Stimulated activated CD8-positive, alpha-beta memory T cell treated with anti-CD3 and anti-CD28 coated beads, Interleukin-4, amount 100 ng/mL, for 24 hours (primary cell): ENCODE measurements around the gene CREB3L1.

Source experiments
- DNase-seq: peaks from one replicate; pipeline ENCODE4 v3.0.0-alpha.2; 2020; ENCODE audit warnings: low read depth

The CREB3L1 gene

DNA sequence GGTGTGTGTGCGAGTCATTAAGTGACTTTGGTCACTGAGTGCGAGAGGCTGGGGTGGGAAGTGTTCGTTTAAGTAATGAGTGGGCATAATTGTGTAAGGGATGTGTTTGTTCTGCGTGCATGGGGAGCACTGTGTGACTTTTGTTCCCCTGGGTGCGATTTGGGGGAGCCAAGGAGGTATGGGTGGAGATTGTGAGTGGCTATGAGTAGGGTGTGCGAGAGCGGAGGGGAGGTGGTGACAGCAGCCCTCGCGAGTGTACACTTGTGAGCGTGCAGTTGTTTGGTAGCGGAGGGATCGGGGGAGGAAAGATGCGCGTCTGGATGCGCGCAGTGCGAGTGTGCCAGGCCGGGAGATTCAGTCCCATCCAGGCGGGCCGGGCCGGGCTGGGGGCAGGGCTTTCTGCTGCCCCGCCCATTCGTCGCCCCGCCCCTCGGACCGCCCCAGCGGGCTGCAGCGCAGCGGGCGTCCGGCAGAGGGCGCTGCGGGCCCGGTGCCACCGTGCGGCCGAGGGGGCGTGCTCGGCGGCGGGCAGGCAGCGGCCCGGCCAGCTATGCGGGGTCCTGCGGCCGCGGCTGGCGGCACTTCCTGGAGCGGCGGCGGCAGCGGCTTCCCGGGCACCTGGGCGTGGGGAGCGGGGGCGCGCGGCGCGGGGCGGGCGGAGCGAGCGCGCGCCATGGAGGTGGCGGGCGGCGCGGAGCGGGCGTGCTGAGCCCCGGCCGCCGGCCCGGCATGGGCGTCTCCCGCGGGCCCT is 69.6 kb downstream of the CREB3L1 start, which contains the start of gene DGKZ:
DGKZ (plus strand) TSS at position 578 of the 751 bp plus-strand sequence. CDS start 197 bp downstream, outside the sequence.
- DNase-seq: peak; percentile 82

DNA sequence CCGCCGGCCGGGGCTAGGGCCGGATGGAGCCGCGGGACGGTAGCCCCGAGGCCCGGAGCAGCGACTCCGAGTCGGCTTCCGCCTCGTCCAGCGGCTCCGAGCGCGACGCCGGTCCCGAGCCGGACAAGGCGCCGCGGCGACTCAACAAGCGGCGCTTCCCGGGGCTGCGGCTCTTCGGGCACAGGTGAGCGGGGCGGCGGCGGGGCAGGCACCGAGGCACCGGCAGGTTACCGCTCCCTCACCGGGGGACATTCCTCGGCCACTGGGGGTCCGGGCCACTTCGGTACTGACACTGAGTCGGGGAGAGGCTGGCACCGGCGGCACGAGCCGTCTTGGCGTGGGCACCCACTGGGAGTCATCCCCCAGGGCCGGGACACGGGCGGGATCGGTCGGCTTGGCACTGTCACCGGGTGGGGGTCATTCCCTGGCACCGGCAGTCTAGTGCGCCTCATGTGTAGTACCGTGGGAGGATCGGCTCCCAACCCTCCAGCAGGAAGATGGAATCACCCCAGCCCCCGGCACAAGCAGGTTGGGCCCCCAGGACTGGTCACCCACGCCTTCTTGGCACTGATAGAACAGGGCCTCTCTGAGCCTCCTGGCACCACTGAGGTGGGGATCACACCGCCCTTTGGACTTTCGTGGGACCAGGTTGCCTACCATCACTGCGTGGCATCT is 70.3 kb downstream of the CREB3L1 start:
- DNase-seq: no peak

DNA sequence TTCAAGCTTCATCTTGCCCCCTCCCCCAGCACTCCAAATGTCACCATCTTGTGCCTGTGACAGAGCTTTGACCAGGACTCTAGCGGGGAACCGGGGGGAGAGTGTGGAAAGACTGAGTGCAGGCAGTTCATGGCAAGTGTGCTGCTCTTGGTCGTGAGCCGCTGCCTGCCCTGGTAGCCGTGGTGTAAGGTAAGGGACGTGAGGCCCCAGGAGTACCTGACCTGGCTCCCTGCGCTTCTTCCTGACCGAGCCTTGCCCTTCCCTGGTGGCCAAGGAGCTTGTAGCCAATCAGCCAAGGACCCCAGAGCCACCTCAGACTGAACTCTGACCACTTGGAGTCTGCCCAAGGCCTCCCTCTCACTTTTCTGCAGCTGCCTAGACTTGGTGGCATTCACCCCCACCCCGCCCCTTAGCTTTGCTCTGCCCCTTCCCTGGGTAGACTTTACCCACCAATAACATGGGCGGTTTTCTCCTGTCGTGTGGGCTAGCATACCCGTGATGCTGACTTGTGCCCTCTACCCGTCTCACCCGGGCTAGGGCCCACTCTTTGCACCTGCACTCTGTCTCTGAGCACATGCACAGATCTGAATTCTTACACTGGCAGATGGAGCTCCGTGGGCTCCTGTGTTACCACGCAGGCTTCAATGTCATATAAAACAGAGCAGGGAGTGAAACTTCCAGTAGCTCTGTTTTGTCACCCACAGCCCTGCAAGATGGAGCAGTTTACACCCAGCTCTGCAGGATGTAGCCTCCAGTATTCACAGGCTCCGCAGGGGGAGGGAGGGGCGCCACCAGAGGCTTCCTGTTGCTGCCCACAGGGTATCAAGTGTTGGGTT is 71.3 kb downstream of the CREB3L1 start:
- peak; percentile 53 for DNase-seq

DNA sequence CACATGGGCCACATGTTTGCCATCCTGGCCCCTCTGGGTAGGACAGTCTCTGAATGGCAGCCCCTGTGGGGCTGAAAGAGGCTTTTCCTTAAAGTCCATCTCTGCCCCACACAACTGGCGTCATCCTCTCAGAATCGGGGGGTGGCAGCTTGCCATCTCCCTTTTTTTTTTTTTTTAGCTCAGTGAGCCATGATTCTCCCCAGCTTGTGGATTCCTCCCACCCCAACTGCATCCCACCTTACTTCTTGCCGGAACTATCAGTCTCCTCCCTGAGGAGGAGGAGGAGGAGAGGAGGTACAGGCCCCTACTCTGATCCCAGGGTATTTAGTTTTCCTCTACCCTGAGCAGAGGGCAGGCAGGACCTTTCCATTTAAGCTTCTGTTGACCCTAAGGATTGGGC is 73.2 kb downstream of the CREB3L1 start:
- no peak for DNase-seq

DNA sequence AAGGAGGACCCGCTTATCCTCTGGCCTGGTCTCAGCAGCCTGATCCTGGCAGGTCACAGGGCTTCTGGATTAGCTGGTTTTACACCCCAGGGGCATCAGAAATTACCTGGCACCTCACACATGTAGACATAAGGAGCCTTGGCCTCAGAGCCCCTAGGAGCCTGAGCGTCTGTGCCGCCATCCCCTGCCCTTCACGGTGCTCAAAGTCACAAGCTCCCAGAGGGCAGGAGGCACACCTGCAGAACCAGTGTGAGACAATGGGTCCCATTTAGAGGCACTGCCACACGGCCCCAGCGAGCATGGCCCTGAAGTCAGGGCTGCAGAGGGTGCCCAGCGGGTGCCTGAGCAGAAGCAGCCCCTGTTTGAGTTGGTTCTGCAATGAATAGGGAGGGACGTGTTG is 73.7 kb downstream of the CREB3L1 start:
- DNase-seq: no peak

DNA sequence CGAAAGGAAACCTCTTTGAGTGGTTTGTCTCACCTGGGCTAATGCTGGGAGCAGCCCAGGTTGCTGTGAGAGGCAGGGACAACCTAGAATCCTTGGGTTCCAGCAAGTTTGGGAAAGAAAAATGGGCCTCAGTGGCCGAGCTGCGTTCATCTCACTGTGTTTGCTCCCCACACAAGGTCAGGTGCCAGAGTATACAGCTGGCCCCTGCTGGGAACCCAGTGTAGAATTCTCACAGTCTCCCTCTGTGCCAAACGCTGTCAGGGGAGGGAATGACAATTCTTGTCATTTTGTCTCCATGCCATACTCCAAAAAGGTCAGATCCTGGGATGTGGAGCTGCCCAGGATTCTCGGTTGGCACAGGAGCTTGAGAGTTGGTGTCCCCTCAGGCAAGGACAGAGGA is 74.1 kb downstream of the CREB3L1 start:
- no peak for DNase-seq

DNA sequence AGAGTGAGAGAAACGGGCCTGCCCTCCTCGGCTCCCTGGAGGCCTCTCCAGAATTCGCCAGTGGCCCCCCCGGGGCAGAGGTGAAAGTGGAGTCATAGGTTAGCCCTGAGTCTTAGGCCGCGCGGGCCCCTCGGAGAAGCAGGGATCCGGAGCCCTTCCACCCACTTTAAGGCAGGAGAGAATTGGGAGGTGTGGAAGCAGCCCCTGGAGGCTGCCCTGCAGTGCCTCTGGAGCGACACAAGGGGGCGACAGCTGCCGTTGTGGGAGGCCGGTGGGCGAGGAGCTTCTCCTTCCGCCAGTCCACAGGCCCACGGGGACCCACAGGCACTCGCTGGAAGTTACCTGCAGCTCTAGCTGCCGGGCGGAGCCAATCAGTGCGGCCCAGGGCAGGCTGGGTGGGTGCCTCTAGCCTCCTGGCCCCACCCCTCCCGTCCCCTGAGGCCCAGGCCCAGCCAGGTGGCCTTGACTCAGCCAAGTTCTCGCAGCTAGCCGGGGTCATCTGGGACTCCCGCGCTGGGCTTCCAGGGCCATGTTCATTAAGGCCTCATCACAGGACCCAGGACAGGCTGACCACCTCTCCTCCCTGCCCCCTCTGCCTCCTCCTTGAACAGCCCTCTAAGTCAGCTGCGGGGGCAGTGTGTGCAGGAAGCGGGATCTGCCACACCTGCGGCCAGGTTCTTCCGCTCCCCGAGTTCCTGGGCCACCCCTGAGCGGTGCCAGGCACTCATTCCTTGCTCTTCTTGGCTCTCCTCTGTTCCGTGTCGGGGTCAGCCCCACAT is 74.8 kb downstream of the CREB3L1 start:
- DNase-seq: peak; percentile 59

DNA sequence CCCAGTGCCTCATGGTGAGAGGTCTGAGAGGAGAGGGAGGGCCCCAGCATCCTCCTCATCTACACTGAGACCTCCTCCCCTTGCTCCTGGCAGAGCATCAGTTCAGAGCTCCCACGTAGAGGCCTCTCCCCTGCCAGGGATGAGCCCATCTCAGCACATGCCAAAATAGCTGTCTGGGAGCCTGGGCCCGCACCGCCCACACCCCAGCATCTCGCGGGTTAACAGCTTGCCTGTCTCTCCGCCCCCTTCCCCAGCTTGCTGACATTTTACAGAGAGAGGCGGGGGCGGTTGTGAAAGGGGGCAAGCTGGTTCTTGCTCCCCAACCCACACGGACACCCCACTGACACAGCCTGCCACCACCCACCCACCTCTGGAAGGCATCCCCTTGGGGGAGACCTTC is 76.2 kb downstream of the CREB3L1 start:
- DNase-seq: peak; percentile 62

DNA sequence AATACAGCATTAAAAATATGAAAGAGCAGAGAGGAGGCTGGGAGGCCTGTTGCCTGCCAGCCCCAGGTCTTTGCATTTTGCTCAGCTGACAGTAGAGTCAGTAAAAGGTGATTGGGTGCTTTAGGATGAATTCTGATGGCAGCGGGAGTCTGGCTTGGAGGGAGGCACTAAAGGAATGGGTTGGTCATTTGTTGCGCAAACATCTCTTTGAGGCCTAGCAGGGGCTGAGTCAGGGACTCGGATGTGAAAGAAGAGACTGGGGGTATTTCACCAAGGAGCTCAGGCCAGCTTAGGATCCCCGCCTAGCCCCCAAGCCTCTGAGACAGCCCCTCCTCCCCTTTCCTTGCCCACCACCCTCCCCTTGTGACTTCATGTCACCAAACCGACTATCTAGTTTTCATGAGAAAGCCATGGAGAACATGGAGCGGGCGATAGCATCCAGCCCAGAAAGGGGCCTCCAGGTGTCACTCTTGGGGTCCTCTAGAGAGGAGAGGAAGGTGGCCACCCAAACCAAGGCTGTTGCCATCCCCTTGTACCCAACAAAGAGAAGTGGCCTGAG is 79.5 kb downstream of the CREB3L1 start:
- DNase-seq: no peak

DNA sequence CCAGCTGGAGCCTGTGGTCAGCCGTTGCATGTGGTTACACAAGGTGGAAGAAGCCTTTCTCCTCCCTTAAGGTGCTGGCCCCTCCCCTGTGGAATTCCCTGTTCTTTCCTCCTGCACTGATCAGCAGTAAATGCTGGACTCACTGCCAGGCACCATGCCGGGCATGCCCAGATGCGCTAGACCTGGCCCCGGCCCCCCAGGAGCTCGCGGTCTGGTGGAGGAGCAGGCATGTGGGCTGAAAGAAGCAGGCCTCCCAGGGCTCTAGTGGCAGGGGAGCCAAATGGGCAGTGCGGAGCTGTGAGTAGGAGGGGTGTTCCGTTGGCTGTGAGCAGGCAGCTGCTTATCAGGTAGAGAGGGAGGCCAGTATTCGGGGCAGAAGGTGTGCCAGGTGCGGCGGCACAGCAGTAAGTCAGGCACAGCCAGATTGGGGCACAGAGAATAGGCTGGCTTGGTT is 80.0 kb downstream of the CREB3L1 start:
- DNase-seq: no peak

DNA sequence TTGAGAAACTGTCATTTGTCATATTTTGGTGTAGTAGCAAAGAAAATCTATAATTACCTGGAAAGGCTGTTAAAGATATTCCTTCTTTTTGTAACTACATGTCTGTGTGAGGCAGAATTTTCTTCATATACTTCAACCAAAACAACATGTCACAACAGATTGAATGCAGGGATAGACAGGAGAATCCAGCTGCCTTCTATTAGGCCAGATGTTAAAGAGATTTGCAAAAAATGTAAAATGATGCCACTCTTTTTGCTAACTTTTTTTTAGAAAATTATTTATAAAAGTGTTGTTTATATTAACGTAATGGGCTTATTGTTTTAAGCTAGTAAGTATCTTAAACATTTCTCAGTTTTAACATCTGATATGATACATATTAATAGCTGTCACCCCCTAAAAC is 82.5 kb downstream of the CREB3L1 start:
- DNase-seq: no peak

DNA sequence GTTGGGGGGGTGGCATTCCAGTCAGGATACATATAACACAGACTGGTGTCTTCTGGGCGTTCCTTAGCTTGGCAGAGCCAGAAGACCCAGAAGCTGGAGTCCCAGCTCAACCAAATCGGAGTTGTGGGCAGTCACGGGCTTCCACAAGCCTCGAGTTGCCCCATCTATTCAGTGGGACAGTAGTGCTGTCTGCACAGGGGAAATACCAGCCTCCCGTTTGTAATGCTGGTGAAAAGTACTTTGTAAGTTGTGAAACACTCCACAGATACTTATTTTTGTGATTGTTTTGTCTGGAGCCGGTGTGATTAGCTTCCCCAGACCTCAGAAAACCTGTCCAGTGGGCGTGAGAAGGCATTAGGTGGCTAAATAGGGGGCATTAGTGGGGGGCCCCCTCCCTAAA is 83.4 kb downstream of the CREB3L1 start:
- no peak for DNase-seq

DNA sequence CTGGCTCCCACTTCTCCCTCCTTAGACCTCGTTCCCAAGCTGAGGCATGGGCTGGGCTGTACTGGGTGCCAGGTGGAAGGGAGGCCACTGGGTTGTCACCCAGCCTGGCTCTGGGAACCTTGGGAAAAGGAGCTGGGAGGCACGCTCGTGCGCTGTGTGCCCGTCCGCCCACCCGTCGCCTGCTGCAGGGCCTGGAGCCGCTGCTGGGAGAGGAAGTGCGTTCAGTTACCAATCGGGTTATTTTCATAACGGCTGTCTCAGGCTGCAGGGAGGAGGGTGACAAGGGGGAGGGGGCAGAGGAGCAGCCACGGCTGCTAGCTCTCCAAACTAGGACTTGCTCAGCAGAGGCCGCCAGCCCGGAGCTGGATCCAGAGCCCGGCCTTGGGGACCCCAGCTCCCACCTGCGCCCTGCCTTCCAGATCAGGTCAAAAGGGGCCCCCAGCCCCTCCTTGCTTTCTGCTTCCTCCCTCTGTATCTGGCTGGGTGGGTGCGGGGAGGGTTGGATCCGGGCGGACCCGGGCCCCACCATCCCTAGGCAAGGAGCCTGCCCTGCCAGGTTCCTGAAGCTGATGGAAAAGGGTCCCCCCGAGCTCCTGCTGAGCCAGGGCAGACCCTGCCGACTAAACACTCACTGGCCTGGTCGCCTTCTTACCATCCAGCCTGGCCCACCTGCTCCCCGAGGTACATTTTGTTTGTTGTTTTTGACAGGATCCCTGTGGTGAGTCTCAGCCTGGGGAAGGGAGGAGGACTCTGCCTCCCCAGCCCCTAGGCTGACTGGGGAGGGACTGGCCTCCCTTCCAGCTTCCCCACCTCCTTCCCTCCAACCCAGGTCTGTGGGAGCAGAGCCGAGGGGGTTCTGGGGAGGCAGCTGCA is 84.1 kb downstream of the CREB3L1 start:
- peak; percentile 54 for DNase-seq

DNA sequence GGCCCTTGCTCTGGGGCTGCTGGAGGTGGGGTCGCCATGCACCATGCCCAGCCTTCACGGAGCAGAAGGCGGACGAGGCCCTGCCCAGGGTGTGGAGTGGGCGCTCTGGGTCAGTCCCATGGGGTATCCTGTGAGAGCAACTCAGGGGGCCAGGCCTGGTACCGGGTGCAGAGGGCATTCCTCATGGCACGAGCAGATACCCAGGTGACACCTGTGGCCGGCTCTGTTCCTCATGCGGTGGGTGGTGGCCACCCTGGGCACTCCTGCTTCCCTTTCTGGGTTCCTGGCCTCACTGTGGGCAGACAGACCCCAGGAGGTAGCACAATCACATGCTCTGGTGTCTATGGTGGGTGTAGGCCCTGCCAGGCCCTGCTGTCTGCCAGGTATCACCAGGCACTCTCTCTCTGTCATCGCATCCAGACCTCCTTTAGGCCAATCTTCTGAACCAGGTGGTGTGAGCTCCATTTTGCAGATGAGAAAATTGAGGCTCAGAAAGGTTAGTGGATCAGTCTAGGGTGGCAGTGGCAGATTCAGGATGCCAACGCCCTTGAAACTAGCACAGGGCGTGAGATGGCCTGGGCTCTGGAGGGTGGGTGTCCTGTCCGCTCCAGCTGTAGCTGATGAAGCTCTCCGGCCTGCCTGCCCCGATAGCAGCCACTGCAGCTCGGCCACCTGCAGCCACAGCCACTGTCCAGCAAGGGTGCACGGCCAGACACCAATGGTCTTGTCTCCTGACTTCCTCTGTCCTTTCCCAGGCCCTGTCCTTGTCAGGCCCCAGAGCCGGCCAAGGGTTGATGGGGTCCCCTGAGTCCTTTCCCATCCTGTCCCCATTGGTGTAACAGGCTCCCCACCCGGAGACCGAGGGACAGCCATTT is 84.9 kb downstream of the CREB3L1 start:
- no peak for DNase-seq

DNA sequence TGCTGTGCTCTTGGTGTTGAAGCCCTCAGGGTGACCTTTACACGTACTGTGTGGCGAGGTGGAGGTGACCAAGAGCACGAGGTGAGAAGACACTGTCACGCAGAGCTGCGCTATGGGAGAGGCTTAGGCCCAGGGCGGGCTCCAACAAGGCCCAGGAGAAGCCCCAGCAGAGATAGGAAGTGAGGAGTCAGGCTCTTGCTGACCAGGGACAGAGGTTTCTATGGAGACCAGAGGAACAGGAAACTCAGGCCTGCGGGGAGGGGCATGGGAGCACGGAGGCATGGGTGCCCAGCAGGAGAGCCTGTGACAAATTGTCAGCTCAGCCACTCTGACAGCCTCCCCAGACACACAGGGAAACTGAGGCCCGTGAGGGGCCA is 85.6 kb downstream of the CREB3L1 start:
- DNase-seq: no peak

DNA sequence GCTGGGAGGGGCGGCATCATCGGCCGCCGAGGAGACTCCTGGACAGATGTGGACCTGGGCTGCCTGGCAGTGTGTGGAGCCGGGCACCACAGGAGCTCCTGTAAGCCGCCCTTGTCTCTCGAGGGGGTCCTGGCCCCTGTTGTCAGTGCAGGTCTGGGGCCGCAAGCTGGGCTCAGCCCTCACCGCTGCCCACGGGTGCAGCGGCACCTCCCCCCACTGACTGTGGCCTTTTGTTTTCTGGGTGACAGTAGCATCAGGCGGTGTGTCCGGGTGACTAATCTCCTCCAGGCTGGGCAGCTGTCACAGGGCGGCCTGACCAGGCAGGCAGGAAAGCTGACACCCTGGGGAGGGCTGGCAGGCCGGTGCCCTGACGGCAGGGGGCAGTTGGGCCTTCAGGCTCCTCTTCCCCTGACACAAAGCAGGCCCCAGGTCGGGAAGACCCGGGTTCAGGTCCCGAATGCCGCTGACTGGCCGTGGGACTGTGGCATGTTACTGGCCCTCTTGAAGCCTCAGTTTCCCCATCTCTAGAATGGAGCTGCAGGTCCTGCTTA is 86.1 kb downstream of the CREB3L1 start:
- DNase-seq: no peak

DNA sequence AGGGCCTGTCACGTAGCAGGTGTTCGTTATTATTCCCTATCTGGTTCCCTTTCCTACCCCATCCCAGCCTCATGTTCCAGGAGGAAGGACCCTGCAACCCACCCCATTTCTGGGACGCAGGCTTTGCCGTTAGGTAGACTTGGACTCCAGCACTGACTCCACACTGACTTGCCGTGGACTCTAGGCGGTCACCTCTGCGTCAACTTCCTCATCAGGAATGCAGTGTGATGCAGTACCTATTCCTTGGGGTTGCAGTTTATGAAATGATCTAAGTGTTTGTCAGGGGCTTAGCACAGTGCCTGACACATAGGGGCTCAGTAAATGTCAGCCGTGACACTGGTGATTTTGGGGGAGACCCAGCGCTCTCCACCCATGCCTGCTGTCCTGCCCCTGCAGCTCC is 86.6 kb downstream of the CREB3L1 start:
- no peak for DNase-seq

DNA sequence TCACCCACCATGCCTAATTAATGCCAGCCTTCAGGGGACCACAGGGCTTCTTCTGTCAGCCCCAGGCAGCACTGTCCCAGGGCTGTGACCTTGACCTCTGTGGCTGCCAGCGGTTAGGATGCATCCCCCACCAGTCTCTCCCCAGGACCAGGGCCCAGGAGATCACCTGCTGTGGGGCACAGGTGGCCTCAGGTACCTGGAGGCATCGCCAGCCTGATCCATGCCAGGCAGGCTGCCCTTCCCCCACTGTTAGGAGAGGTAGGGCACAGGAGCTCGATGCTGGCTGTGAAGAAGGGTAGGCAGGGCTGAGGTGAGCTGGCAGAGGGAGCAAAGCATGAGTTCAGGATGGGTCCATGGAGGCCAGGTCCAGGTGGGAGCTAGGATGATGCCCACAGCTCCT is 87.3 kb downstream of the CREB3L1 start:
- no peak for DNase-seq

DNA sequence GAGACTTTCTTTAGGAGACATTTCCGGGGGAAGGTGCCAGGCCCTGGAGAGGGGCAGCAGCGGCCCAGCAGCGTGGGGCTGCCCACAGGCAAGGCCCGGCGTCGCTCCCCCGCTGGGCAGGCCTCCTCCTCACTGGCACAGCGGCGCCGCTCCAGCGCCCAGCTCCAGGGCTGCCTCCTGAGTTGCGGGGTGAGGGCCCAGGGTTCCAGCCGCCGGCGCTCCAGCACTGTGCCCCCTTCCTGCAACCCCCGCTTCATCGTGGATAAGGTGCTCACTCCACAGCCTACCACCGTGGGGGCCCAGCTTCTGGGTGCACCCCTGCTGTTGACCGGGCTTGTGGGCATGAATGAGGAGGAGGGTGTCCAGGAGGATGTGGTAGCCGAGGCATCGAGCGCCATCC is 88.8 kb downstream of the CREB3L1 start:
- DNase-seq: no peak
